Neuronal stem cell (in vitro differentiated cells): ENCODE measurements around the gene TBPL1.
A peak's percentile ranks its signal among the peaks of the same experiment; 100 is the strongest.

Source experiments
- DNase-seq: peaks from one replicate; pipeline ENCODE4 v3.0.0-alpha.2; 2013; ENCODE audit warnings: low spot score
- H2AFZ ChIP-seq: one replicate; pipeline ENCODE4 v1.6.1; 2013; ENCODE audit warnings: mild to moderate bottlenecking, low read length, inconsistent platforms
- H2AK5ac ChIP-seq: 2 replicates; pipeline ENCODE4 v1.6.1; 2013; ENCODE audit warnings: low read depth, mild to moderate bottlenecking, inconsistent platforms, low read length, moderate library complexity, mixed read lengths
- H2BK120ac ChIP-seq: 2 replicates; pipeline ENCODE4 v1.6.1; 2013; ENCODE audit warnings: low read depth, mild to moderate bottlenecking, inconsistent platforms, low read length, moderate library complexity, mixed read lengths
- H2BK12ac ChIP-seq: one replicate; pipeline ENCODE4 v1.6.1; 2013; ENCODE audit warnings: low read length, inconsistent platforms
- H2BK15ac ChIP-seq: 2 replicates; pipeline ENCODE4 v1.6.1; 2013; ENCODE audit warnings: mild to moderate bottlenecking, low read length, inconsistent platforms, mixed read lengths
- H2BK5ac ChIP-seq: one replicate; pipeline ENCODE4 v1.6.1; 2013; ENCODE audit warnings: inconsistent platforms, mild to moderate bottlenecking, low read length, moderate library complexity
- H3K14ac ChIP-seq: one replicate; pipeline ENCODE4 v1.6.1; 2013; ENCODE audit warnings: low read length, inconsistent platforms
- H3K18ac ChIP-seq: 2 replicates; pipeline ENCODE4 v1.6.1; 2013; ENCODE audit warnings: low read length, inconsistent platforms
- H3K23ac ChIP-seq: 2 replicates; pipeline ENCODE4 v1.6.1; 2013; ENCODE audit warnings: low read depth, mild to moderate bottlenecking, mixed read lengths, low read length, inconsistent platforms; ENCODE audit not compliant: poor library complexity
- H3K27ac ChIP-seq: replicated peaks from 3 replicates; pipeline ENCODE4 v1.5.1; 2013; ENCODE audit warnings: low read length, inconsistent platforms
- H3K27me3 ChIP-seq, 3 experiments: 2 replicates each; pipeline ENCODE4 v1.6.1; 2013; ENCODE audit warnings: low read length in 3 of 3, mild to moderate bottlenecking in 2 of 3, inconsistent platforms in 1 of 3, low read depth in 1 of 3, mixed read lengths in 1 of 3, moderate library complexity in 1 of 3; ENCODE audit not compliant: control insufficient read depth in 3 of 3, insufficient read depth in 3 of 3
- H3K36me3 ChIP-seq, 2 donors: replicated peaks in 1 of 2; 2 replicates each; pipeline ENCODE4 v1.6.1; 2013; ENCODE audit warnings: low read length in 2 of 2; ENCODE audit not compliant: control insufficient read depth in 2 of 2, insufficient read depth in 2 of 2
- H3K4ac ChIP-seq: 2 replicates; pipeline ENCODE4 v1.6.1; 2013; ENCODE audit warnings: inconsistent platforms, mild to moderate bottlenecking, low read length, moderate library complexity
- H3K4me1 ChIP-seq, 2 donors: 1 replicate in 1 of 2; 2 replicates in 1 of 2; pipeline ENCODE4 v1.6.1; 2013; ENCODE audit warnings: low read length in 2 of 2, low read depth in 1 of 2; ENCODE audit not compliant: control insufficient read depth in 2 of 2, insufficient read depth in 1 of 2
- H3K4me2 ChIP-seq: one replicate; pipeline ENCODE4 v1.6.1; 2013; ENCODE audit warnings: mild to moderate bottlenecking, low read length, inconsistent platforms; ENCODE audit not compliant: insufficient read depth, poor library complexity, severe bottlenecking
- H3K4me3 ChIP-seq, 2 donors: 2 replicates each; pipeline ENCODE4 v1.5.1; 2013; ENCODE audit warnings: low read length in 2 of 2, mild to moderate bottlenecking in 2 of 2, inconsistent platforms in 1 of 2, moderate library complexity in 1 of 2
- H3K79me1 ChIP-seq: one replicate; pipeline ENCODE4 v1.6.1; 2013; ENCODE audit warnings: low read depth, mild to moderate bottlenecking, inconsistent platforms, low read length, moderate library complexity
- H3K9ac ChIP-seq: one replicate; pipeline ENCODE4 v1.6.1; 2013; ENCODE audit warnings: mild to moderate bottlenecking, low read depth, low read length, inconsistent platforms; ENCODE audit not compliant: poor library complexity
- H3K9me3 ChIP-seq, 2 donors: replicated peaks in 1 of 2; 2 replicates each; pipeline versions ENCODE3 to v1.6.1; 2013; ENCODE audit warnings: low read length in 2 of 2, mild to moderate bottlenecking in 2 of 2, inconsistent platforms in 1 of 2, low read depth in 1 of 2, mixed read lengths in 1 of 2, moderate library complexity in 1 of 2; ENCODE audit not compliant: control insufficient read depth in 2 of 2, insufficient read depth in 1 of 2
- H4K8ac ChIP-seq: one replicate; pipeline ENCODE4 v1.6.1; 2013; ENCODE audit warnings: low read depth, mild to moderate bottlenecking, inconsistent platforms, low read length, moderate library complexity
- H4K91ac ChIP-seq: one replicate; pipeline ENCODE4 v1.6.1; 2013; ENCODE audit warnings: low read length, low read depth, mild to moderate bottlenecking, inconsistent platforms; ENCODE audit not compliant: poor library complexity
- WGBS, 2 donors: extraction: QIAGEN DNeasy Blood & Tissue Kit; methylation state at CpG; one replicate each; pipeline ENCODE4 v1.1.7; 2013; ENCODE audit warnings: missing lambda C conversion rate in 2 of 2, mixed read lengths in 1 of 2; ENCODE audit not compliant: insufficient read length in 2 of 2, insufficient replicate concordance in 1 of 2; ENCODE audit errors: extremely low coverage in 2 of 2; 5-methylcytosine and 5-hydroxymethylcytosine counted together

TBPL1 gene

GRCh38 chr6:133969921-133970295 lies 16.9 kb downstream of the TBPL1 start:
- Histone ChIP-seq H3K9me3 (no peaks in the 10 kb centered on the region), H3K18ac (no peak overlapping the region), H3K27ac (no peak overlapping the region), H2AK5ac (no peak overlapping the region), H3K14ac (no peak overlapping the region), H4K8ac (no peak overlapping the region), H3K9ac (no peak overlapping the region), H2BK5ac (no peak overlapping the region), H2AFZ (no peak overlapping the region), H3K4ac (no peak overlapping the region), H3K4me1 (peaks cover 0 to 13% of the 10 kb centered on the region in 2 donors), H3K36me3 (peaks cover 0 to 8% of the 10 kb centered on the region in 2 donors), H2BK120ac (no peak overlapping the region), H3K4me3 (no peak overlapping the region), H2BK12ac (no peak overlapping the region), H3K23ac (no peak overlapping the region), H4K91ac (no peak overlapping the region), H2BK15ac (no peak overlapping the region), H3K27me3 (no peaks in the 10 kb centered on the region), H3K4me2 (no peak overlapping the region), H3K79me1 (peaks cover 3% of the 10 kb centered on the region)
- no CpG with 5 or more reads among the region's 2 CpGs for whole genome bisulfite sequencing, 2 donors
- DNase-seq, result no peak

- Histone ChIP-seq H2BK15ac (no peak overlapping the region), H2BK12ac (no peak overlapping the region), H3K36me3 (peaks cover 0 to 3% of the 10 kb centered on the region in 2 donors), H2AFZ (no peak overlapping the region), H3K27ac (no peak overlapping the region), H3K14ac (no peak overlapping the region), H3K9me3 (no peaks in the 10 kb centered on the region), H3K18ac (no peak overlapping the region), H2BK120ac (no peak overlapping the region), H3K9ac (no peak overlapping the region), H4K8ac (no peak overlapping the region), H2BK5ac (no peak overlapping the region), H3K79me1 (no peaks in the 10 kb centered on the region), H3K4me1 (peaks cover 0 to 8% of the 10 kb centered on the region in 2 donors), H3K4ac (no peak overlapping the region), H4K91ac (no peak overlapping the region), H2AK5ac (no peak overlapping the region), H3K4me2 (no peak overlapping the region), H3K4me3 (no peak overlapping the region), H3K23ac (no peak overlapping the region), H3K27me3 (no peaks in the 10 kb centered on the region)
- no CpG with 5 or more reads among the region's 1 CpG for WGBS, 2 donors
- DNase-seq, result no peak
These were observed 18.8 kb downstream of the TBPL1 start for GRCh38 chr6:133971861-133972260.

GRCh38 chr6:133972388-133972787 lies 19.4 kb downstream of the TBPL1 start:
- no peak for DNase-seq
- no CpG with 5 or more reads among the region's 2 CpGs for WGBS, 2 donors
- H3K27me3 ChIP-seq, result no peaks in the 10 kb centered on the region

GRCh38 chr6:133973109-133973971 lies 20.3 kb downstream of the TBPL1 start:
- H3K23ac ChIP-seq, result no peak overlapping the region
- H2AFZ ChIP-seq, result peak overlapping the region; percentile 12
- H2BK5ac ChIP-seq, result no peak overlapping the region
- no peak overlapping the region for H3K27ac ChIP-seq
- peaks cover 0 to 3% of the 10 kb centered on the region in 2 donors for H3K36me3 ChIP-seq
- peaks cover 2% of the 10 kb centered on the region for H3K79me1 ChIP-seq
- WGBS, 2 donors, result no CpG with 5 or more reads among the region's 4 CpGs
- no peak overlapping the region for H3K4me3 ChIP-seq
- no peak overlapping the region for H2BK15ac ChIP-seq
- no peak overlapping the region for H3K14ac ChIP-seq
- DNase-seq, result peak; percentile 48
- H3K9me3 ChIP-seq, result no peaks in the 10 kb centered on the region
- H4K91ac ChIP-seq, result no peak overlapping the region
- H3K27me3 ChIP-seq, result no peaks in the 10 kb centered on the region
- H2BK12ac ChIP-seq, result no peak overlapping the region
- H3K18ac ChIP-seq, result no peak overlapping the region
- H3K4ac ChIP-seq, result no peak overlapping the region
- peaks cover 2 to 7% of the 10 kb centered on the region in 2 donors for H3K4me1 ChIP-seq
- H4K8ac ChIP-seq, result no peak overlapping the region
- no peak overlapping the region for H2BK120ac ChIP-seq
- H3K9ac ChIP-seq, result no peak overlapping the region
- no peak overlapping the region for H3K4me2 ChIP-seq
- no peak overlapping the region for H2AK5ac ChIP-seq

More at GRCh38 chr6:133972388-133972787, 19.4 kb downstream of the TBPL1 start:
- no peak overlapping the region for H2BK15ac ChIP-seq
- peaks cover 0 to 7% of the 10 kb centered on the region in 2 donors for H3K4me1 ChIP-seq
- H4K8ac ChIP-seq, result no peak overlapping the region
- H3K36me3 ChIP-seq, result peaks cover 0 to 3% of the 10 kb centered on the region in 2 donors
- H3K9ac ChIP-seq, result no peak overlapping the region
- no peak overlapping the region for H2AK5ac ChIP-seq
- no peak overlapping the region for H3K4me3 ChIP-seq
- H3K4me2 ChIP-seq, result no peak overlapping the region
- no peak overlapping the region for H2AFZ ChIP-seq
- H3K14ac ChIP-seq, result no peak overlapping the region
- no peak overlapping the region for H2BK120ac ChIP-seq
- H2BK12ac ChIP-seq, result no peak overlapping the region
- no peak overlapping the region for H3K4ac ChIP-seq
- no peak overlapping the region for H3K27ac ChIP-seq
- H3K18ac ChIP-seq, result no peak overlapping the region
- H3K23ac ChIP-seq, result no peak overlapping the region
- H2BK5ac ChIP-seq, result no peak overlapping the region
- H3K9me3 ChIP-seq, result no peaks in the 10 kb centered on the region
- H3K79me1 ChIP-seq, result no peaks in the 10 kb centered on the region
- H4K91ac ChIP-seq, result no peak overlapping the region
